OCI-LY3 (cell line): Measurements from ENCODE around the gene SPINK8.

Experiments used
- EZH2phosphoT487 ChIP-seq: fragments of 200-600 bp; shearing (Covaris generic); IDR thresholded peaks from 2 replicates; pipeline ENCODE4 v1.6.1; 2018; ENCODE audit warnings: antibody characterized with exemption, mixed run types, low read depth
- TF ChIP-seq, protein P1 (sequence below): fragments of 200-600, 300-600 bp; sonication (generic); IDR thresholded peaks from 2 replicates; pipeline ENCODE4 v1.5.1; 2014; ENCODE audit warnings: antibody characterized with exemption, low read length, low read depth

DNA sequence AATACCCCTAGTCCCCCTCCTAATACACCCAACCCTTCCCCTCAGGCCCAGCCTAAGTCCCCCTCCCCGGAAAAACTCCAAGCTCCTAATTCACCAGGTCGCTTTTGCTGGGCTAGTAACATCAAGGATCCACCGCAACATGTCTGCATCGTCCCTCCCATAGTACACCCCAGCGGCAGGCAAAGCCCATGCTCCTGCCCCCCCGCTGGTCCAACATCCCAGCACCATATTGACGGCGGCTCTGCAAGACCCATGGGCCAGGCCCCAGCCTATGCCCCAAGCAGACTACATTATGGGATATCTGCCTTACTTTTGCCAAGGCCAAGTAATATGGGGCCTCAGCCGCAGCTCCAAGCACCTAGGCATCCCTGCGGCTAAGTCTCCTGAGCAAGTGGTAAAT, 59.0 kb downstream of the SPINK8 start:
- TF ChIP-seq, protein P1, sequence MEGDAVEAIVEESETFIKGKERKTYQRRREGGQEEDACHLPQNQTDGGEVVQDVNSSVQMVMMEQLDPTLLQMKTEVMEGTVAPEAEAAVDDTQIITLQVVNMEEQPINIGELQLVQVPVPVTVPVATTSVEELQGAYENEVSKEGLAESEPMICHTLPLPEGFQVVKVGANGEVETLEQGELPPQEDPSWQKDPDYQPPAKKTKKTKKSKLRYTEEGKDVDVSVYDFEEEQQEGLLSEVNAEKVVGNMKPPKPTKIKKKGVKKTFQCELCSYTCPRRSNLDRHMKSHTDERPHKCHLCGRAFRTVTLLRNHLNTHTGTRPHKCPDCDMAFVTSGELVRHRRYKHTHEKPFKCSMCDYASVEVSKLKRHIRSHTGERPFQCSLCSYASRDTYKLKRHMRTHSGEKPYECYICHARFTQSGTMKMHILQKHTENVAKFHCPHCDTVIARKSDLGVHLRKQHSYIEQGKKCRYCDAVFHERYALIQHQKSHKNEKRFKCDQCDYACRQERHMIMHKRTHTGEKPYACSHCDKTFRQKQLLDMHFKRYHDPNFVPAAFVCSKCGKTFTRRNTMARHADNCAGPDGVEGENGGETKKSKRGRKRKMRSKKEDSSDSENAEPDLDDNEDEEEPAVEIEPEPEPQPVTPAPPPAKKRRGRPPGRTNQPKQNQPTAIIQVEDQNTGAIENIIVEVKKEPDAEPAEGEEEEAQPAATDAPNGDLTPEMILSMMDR = no peak
- no peak for TF ChIP-seq EZH2phosphoT487
